Mucosa of stomach (tissue), 1 donor: ENCODE data around the gene IL1A.

ENCODE experiments used
- H3K27me3 ChIP-seq: one replicate; pipeline ENCODE4 v1.7.0; 2013; ENCODE audit warnings: mild to moderate bottlenecking, low read length; ENCODE audit not compliant: control insufficient read depth, insufficient read depth
- H3K36me3 ChIP-seq: one replicate; pipeline ENCODE4 v1.7.0; 2013; ENCODE audit warnings: low read length; ENCODE audit not compliant: control insufficient read depth, insufficient read depth
- H3K4me1 ChIP-seq: one replicate; pipeline ENCODE4 v1.7.0; 2013; ENCODE audit warnings: mild to moderate bottlenecking, low read length; ENCODE audit not compliant: control insufficient read depth, insufficient read depth
- H3K4me3 ChIP-seq: one replicate; pipeline ENCODE4 v1.7.0; 2013; ENCODE audit warnings: low read length
- H3K9ac ChIP-seq: one replicate; pipeline ENCODE4 v1.7.0; 2013; ENCODE audit warnings: mild to moderate bottlenecking, low read length, moderate library complexity
- H3K9me3 ChIP-seq: one replicate; pipeline ENCODE4 v1.7.0; 2013; ENCODE audit warnings: mild to moderate bottlenecking, low read length, moderate library complexity; ENCODE audit not compliant: control insufficient read depth
- donor health status: Pancreatic carcinoma.

Gene IL1A

GRCh38 chr2:112812318-112813267, 28.3 kb upstream of the IL1A start:
- Histone ChIP-seq H3K4me3 (no peak overlapping the region), H3K36me3 (no peaks in the 10 kb centered on the region), H3K27me3 (no peaks in the 10 kb centered on the region), H3K9me3 (no peaks in the 10 kb centered on the region), H3K9ac (no peak overlapping the region), H3K4me1 (peaks cover 11% of the 10 kb centered on the region)

- H3K9ac ChIP-seq, result no peak overlapping the region
- no peaks in the 10 kb centered on the region for H3K27me3 ChIP-seq
- H3K36me3 ChIP-seq, result no peaks in the 10 kb centered on the region
- H3K4me3 ChIP-seq, result no peak overlapping the region
- no peaks in the 10 kb centered on the region for H3K9me3 ChIP-seq
- H3K4me1 ChIP-seq, result peaks cover 11% of the 10 kb centered on the region
These were observed 27.6 kb upstream of the IL1A start for GRCh38 chr2:112811841-112812306.

DNA sequence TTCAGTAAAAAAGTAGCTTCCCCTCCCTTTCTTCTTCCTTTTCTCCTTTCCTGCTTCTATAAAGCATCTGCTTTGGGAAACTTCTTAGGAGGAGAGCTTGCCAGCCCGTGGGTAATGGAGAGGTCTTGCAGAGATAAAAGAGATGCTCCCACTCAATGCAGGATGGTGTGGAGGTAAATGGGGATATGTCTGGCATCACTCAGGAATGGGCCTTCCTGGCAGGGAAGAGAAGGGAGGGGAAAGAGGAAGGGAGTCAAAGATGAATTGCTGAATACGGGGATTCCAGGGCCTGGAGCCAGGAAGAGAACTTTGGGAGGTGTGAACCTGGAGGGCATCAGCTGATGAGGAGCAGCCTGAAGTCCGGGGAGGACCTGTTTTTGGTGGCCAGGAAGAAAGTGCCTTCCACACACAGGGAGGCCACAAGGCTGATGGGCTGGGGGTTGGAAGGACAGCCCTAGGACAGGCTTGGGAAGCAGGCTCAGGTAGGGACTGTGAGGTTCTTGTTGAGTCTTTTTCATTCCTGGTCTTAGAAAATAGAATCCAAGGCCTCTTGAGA, 27.1 kb upstream of the IL1A start:
- no peak overlapping the region for H3K4me3 ChIP-seq
- peaks cover 11% of the 10 kb centered on the region for H3K4me1 ChIP-seq
- H3K27me3 ChIP-seq, result no peaks in the 10 kb centered on the region
- H3K9me3 ChIP-seq, result no peaks in the 10 kb centered on the region
- H3K36me3 ChIP-seq, result no peaks in the 10 kb centered on the region
- no peak overlapping the region for H3K9ac ChIP-seq

- H3K36me3 ChIP-seq, result no peaks in the 10 kb centered on the region
- no peak overlapping the region for H3K9ac ChIP-seq
- H3K4me1 ChIP-seq, result peaks cover 11% of the 10 kb centered on the region
These were observed 24.8 kb upstream of the IL1A start for GRCh38 chr2:112809112-112809511.

DNA sequence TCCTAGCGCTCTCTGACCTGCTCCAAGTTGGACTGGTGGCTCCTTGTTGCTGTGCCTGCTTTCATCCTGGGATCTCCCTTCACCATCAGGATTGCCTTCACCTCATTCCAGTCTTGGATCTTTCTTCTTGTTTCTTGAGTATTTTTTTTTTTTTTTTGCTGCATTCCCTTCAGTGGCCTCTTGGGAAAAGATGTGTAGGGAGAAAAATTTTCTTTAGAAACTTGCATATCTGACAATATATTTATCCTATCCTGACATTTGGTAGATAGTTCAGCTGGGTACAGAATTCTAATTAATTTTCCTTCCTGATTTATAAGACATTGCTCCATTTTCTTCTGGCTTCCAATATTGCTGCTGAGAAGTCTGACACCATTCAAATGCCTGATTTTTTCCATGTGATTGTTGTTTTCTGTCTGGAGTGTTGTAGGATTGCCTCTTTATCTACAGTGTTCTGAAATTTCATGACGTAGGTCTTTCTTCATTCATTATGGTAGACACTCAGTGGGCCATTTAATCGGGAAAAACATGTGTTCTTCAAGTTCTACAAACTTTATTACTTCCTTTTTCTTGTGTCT, 23.0 kb upstream of the IL1A start:
- no peaks in the 10 kb centered on the region for H3K9me3 ChIP-seq
- H3K36me3 ChIP-seq, result no peaks in the 10 kb centered on the region
- H3K27me3 ChIP-seq, result no peaks in the 10 kb centered on the region
- no peak overlapping the region for H3K4me3 ChIP-seq
- no peak overlapping the region for H3K9ac ChIP-seq
- peaks cover 6% of the 10 kb centered on the region for H3K4me1 ChIP-seq

More at GRCh38 chr2:112809112-112809511, 24.8 kb upstream of the IL1A start:
- Histone ChIP-seq H3K27me3 (no peaks in the 10 kb centered on the region), H3K9me3 (no peaks in the 10 kb centered on the region), H3K4me3 (no peak overlapping the region)

GRCh38 chr2:112805542-112805941, 21.2 kb upstream of the IL1A start:
- Histone ChIP-seq H3K4me3 (no peak overlapping the region), H3K4me1 (no peaks in the 10 kb centered on the region), H3K27me3 (no peaks in the 10 kb centered on the region), H3K9ac (no peak overlapping the region), H3K9me3 (no peaks in the 10 kb centered on the region), H3K36me3 (no peaks in the 10 kb centered on the region)

DNA sequence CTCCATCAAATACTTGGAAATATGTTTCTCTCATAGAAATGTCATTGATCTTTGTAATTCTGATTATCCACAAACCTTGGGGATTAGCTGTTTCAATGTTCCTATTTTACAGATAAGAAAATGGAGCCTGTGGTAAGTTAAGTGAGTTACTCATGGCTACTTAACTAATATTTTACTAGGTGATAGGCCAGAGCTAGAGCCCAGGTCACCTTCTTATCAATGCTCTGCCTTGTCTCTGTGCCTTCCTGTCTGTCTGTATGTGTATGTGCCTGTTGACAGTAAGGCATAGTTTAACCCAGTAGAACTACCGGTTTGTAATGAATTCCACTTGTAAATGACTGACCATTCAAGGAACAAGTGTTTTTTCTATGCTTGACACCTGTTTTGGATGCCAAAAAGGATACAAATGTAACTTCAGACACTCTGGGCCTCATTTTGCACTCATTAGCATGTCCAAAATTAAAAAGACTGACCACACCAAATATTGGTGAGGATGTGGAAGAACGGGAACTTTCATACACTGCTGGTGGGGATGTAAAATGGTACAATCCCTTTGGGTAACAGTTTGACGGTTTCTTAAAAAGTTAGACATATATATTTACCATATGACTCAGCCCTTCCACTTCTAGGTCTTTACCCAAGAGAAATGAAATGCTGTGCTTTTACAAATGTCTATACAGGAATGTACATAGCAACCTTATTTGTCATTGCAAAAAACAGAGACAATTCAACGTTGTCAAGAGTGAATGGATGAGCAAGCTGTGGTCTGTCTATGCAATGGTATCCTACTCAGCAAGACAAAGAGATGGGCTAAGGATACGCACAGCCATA, 19.6 kb upstream of the IL1A start:
- H3K9me3 ChIP-seq, result no peaks in the 10 kb centered on the region
- H3K27me3 ChIP-seq, result no peaks in the 10 kb centered on the region
- H3K4me1 ChIP-seq, result no peaks in the 10 kb centered on the region
- H3K36me3 ChIP-seq, result no peaks in the 10 kb centered on the region
- H3K9ac ChIP-seq, result no peak overlapping the region
- H3K4me3 ChIP-seq, result no peak overlapping the region

DNA sequence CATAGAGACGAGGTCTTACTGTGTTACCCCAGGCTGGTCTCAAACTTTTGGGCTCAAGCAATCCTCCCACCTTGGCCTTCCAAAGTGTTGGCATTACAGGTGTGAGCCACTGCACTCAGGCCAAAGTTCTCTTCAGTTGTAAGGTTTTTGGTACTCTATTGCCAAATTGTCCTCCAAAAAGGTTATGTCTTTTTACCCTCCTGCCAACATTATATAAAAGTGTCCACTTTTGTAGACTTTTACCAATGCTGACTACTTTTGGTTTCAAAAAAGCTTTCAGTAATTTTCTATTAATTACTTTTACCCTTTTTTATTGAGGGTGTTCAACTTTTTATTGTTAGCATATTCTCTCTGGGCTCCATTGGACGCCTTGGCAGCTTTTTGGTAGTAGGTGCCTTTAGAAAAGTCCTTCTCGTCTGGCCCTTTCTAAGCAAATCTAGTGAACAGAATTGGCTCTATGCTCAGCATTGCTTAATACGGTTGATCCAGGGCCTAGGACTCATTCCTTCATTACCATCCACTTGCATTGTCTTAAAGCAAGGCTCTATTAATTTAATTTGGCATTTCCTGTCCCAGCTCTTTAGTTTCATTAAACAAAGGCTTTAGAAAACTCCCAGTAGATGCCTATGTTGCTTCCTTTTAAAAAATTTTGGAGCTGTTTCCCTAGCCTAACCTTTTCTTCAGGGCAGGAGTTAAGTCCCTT, 16.7 kb upstream of the IL1A start:
- Histone ChIP-seq H3K27me3 (no peaks in the 10 kb centered on the region), H3K9me3 (no peaks in the 10 kb centered on the region), H3K9ac (no peak overlapping the region), H3K4me1 (no peaks in the 10 kb centered on the region), H3K4me3 (no peak overlapping the region), H3K36me3 (no peaks in the 10 kb centered on the region)

- no peaks in the 10 kb centered on the region for H3K9me3 ChIP-seq
These were observed 15.0 kb upstream of the IL1A start for GRCh38 chr2:112798979-112799975.

GRCh38 chr2:112796486-112796885, 12.2 kb upstream of the IL1A start:
- H3K4me3 ChIP-seq, result no peak overlapping the region
- H3K27me3 ChIP-seq, result no peaks in the 10 kb centered on the region
- H3K9me3 ChIP-seq, result no peaks in the 10 kb centered on the region
- H3K4me1 ChIP-seq, result peaks cover 6% of the 10 kb centered on the region
- no peak overlapping the region for H3K9ac ChIP-seq
- no peaks in the 10 kb centered on the region for H3K36me3 ChIP-seq

More at GRCh38 chr2:112798979-112799975, 15.0 kb upstream of the IL1A start:
- Histone ChIP-seq H3K36me3 (no peaks in the 10 kb centered on the region), H3K4me1 (peaks cover 6% of the 10 kb centered on the region), H3K9ac (no peak overlapping the region), H3K27me3 (no peaks in the 10 kb centered on the region), H3K4me3 (no peak overlapping the region)
